Neural progenitor cell (in vitro differentiated cells): ENCODE results near the gene ZNF581.

Experiments
- EZH2 ChIP-seq: fragments of 200-600 bp; sonication (generic); IDR thresholded peaks from 2 replicates; pipeline ENCODE4 v1.6.1; 2017; ENCODE audit warnings: antibody characterized with exemption, mild to moderate bottlenecking, moderate library complexity
- EZH2phosphoT487 ChIP-seq: fragments of 200-600 bp; sonication (generic); IDR thresholded peaks from 2 replicates; pipeline ENCODE4 v1.6.1; 2017; ENCODE audit warnings: antibody characterized with exemption
- TF ChIP-seq, protein P1 (sequence below): fragments of 200-600 bp; sonication (generic); IDR thresholded peaks from 2 replicates; pipeline ENCODE4 v1.5.1; 2017; ENCODE audit warnings: antibody characterized with exemption, mild to moderate bottlenecking

DNA sequence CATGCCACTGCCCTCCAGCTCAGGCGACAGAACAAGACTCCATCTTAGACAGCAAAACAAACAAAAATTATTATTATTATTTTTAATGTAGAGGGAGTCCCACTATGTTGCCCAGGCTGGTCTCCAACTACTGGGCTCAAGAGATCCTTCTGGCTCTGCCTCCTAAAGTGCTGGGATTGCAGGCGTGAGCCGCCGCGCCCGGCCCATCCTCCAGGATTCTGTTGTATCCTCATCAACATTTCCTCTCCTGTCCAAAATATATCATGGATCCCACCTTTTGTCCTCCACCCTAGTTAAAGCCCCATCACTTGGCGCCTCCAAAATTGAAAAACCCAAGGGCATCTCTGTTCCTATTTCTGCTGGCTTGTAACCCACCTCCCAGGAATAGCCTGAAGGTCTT is 20.3 kb upstream of the ZNF581 start:
- TF ChIP-seq, protein P1, sequence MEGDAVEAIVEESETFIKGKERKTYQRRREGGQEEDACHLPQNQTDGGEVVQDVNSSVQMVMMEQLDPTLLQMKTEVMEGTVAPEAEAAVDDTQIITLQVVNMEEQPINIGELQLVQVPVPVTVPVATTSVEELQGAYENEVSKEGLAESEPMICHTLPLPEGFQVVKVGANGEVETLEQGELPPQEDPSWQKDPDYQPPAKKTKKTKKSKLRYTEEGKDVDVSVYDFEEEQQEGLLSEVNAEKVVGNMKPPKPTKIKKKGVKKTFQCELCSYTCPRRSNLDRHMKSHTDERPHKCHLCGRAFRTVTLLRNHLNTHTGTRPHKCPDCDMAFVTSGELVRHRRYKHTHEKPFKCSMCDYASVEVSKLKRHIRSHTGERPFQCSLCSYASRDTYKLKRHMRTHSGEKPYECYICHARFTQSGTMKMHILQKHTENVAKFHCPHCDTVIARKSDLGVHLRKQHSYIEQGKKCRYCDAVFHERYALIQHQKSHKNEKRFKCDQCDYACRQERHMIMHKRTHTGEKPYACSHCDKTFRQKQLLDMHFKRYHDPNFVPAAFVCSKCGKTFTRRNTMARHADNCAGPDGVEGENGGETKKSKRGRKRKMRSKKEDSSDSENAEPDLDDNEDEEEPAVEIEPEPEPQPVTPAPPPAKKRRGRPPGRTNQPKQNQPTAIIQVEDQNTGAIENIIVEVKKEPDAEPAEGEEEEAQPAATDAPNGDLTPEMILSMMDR, result no peak
- no peak for TF ChIP-seq EZH2
- no peak for TF ChIP-seq EZH2phosphoT487
